Tibial nerve (tissue), 4 donors: ENCODE data around the gene USP47. TPM values are rescaled to one million over a fixed set of nuclear protein-coding genes. Genes with fewer than 3 reads are reported as not detected.

ENCODE experiments used
- DNase-seq, 2 donors: peaks; one replicate each; pipeline ENCODE4 v3.0.0-alpha.2; 2019; ENCODE audit warnings: low spot score in 2 of 2
- H3K27ac ChIP-seq, 4 donors: fragments of 200-600 bp; sonication (generic) in 3 of 4; one replicate each; pipeline ENCODE4 v1.5.1; 2017 to 2019; ENCODE audit warnings: mild to moderate bottlenecking in 1 of 4
- H3K27me3 ChIP-seq, 2 donors: fragments of 200-600 bp; sonication (generic) in 1 of 2; one replicate each; pipeline versions ENCODE4 v1.5.1 to v1.6.0; 2017 to 2019
- H3K36me3 ChIP-seq, 3 donors: fragments of 200-600 bp; sonication (generic); one replicate each; pipeline ENCODE4 v1.5.1; 2018 to 2019
- H3K4me1 ChIP-seq, 4 donors: fragments of 200-600 bp; sonication (generic) in 3 of 4; one replicate each; pipeline ENCODE4 v1.5.1; 2017 to 2019
- H3K4me3 ChIP-seq, 4 donors: fragments of 200-600 bp; sonication (generic) in 3 of 4; one replicate each; pipeline ENCODE4 v1.5.1; 2017 to 2019; ENCODE audit warnings: mild to moderate bottlenecking in 1 of 4, moderate library complexity in 1 of 4
- H3K9me3 ChIP-seq, 4 donors: fragments of 200-600 bp; sonication (generic) in 3 of 4; one replicate each; pipeline ENCODE4 v1.5.1; 2017 to 2019
- EP300 ChIP-seq, 2 donors: sonication (generic); formaldehyde crosslinking; IDR thresholded peaks; one replicate each; pipeline ENCODE4 v1.6.1; 2017; ENCODE audit warnings: antibody characterized with exemption in 2 of 2, mild to moderate bottlenecking in 1 of 2
- POLR2A ChIP-seq, 2 donors: fragments of 450-650 bp; IDR thresholded peaks; one replicate each; pipeline ENCODE4 v1.6.1; 2017; ENCODE audit warnings: antibody characterized with exemption in 2 of 2, mild to moderate bottlenecking in 2 of 2, moderate library complexity in 2 of 2
- WGBS, 2 donors: methylation state at CpG; one replicate each; pipeline ENCODE4 v1.1.5; 2018; 5-methylcytosine and 5-hydroxymethylcytosine counted together
- total RNA-seq, 4 donors: library from RNA; depleted of rRNA; stranded (reverse); fragments of >200 nt; gene quantifications; one replicate each; pipeline ENCODE4 v1.1.0, GENCODE V29; 2016
- TF ChIP-seq, protein P1 (sequence below), 5 experiments: fragments of 200-600 bp in 3 of 5; fragments of 450-650 bp in 2 of 5; sonication (generic) in 3 of 5; IDR thresholded peaks; one replicate each; pipeline ENCODE4 v1.5.1; 2016 to 2019; ENCODE audit warnings: antibody characterized with exemption in 5 of 5, mild to moderate bottlenecking in 3 of 5, moderate library complexity in 2 of 5

The USP47 gene
- total RNA-seq, 4 donors from 2014 or later, result 63.3 to 91.8 (median 84.5) TPM

DNA sequence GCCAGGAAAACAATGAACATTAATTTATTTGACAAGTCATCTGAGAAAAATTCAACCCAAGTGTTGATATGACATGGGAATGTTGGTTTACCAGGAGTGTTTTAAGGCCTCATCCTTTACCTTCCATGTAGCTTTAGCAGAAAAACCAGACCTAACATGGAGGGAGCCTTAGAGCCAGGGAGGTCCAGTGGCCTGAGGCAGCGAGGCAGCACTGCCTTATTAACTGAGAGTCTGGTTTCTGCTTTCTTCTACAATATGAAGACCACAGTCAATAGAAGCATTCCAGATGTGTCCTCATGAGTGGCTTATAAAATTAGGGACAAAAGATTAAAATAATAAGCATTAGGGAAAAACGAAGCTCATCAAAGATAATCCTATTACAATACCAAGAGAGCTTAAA is 105.1 kb downstream of the USP47 start:
- Histone ChIP-seq H3K9me3 (no peaks in the 10 kb centered on the region), H3K4me1 (peaks cover 0 to 16% (median 0%) of the 10 kb centered on the region in 4 donors), H3K27ac (no peak overlapping the region), H3K36me3 (peaks cover 0 to 65% (median 0%) of the 10 kb centered on the region in 3 donors), H3K27me3 (no peaks in the 10 kb centered on the region), H3K4me3 (no peak overlapping the region)
- WGBS, 2 donors, result 91 to 96% methylated on average over 2 of the region's 2 CpGs
- TF ChIP-seq, protein P1, sequence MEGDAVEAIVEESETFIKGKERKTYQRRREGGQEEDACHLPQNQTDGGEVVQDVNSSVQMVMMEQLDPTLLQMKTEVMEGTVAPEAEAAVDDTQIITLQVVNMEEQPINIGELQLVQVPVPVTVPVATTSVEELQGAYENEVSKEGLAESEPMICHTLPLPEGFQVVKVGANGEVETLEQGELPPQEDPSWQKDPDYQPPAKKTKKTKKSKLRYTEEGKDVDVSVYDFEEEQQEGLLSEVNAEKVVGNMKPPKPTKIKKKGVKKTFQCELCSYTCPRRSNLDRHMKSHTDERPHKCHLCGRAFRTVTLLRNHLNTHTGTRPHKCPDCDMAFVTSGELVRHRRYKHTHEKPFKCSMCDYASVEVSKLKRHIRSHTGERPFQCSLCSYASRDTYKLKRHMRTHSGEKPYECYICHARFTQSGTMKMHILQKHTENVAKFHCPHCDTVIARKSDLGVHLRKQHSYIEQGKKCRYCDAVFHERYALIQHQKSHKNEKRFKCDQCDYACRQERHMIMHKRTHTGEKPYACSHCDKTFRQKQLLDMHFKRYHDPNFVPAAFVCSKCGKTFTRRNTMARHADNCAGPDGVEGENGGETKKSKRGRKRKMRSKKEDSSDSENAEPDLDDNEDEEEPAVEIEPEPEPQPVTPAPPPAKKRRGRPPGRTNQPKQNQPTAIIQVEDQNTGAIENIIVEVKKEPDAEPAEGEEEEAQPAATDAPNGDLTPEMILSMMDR (IDR thresholded peaks at IDR 0.05), result no peak
- TF ChIP-seq EP300 (IDR thresholded peaks at IDR 0.05) (no peak), POLR2A (IDR thresholded peaks at IDR 0.05) (no peak)
- no peak for DNase-seq

DNA sequence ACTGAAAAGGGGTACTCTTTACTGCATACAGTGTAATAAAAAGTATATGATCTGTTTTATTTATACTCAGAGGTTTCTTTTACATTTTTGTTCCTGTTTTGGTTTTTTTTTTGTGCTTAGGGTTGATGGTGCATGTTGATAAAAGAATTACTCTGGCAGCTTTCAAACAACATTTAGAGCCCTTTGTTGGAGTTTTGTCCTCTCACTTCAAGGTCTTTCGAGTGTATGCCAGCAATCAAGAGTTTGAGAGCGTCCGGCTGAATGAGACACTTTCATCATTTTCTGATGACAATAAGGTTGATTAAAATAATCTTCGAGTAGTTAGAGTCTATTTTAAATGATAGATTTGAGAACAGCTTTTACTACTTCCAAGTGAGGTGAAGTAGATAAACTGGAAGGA is 106.1 kb downstream of the USP47 start:
- peaks cover 0 to 64% (median 0%) of the 10 kb centered on the region in 3 donors for H3K36me3 ChIP-seq
- DNase-seq, result no peak
- H3K27me3 ChIP-seq, result no peaks in the 10 kb centered on the region
- TF ChIP-seq POLR2A (IDR thresholded peaks at IDR 0.05), result no peak
- TF ChIP-seq EP300 (IDR thresholded peaks at IDR 0.05), result no peak
- TF ChIP-seq, protein P1 (IDR thresholded peaks at IDR 0.05), result no peak
- H3K27ac ChIP-seq, result no peak overlapping the region
- peaks cover 0 to 16% (median 0%) of the 10 kb centered on the region in 4 donors for H3K4me1 ChIP-seq
- no peak overlapping the region for H3K4me3 ChIP-seq
- 62% methylated on average over 4 of the region's 4 CpGs for WGBS, 2 donors
- H3K9me3 ChIP-seq, result no peaks in the 10 kb centered on the region

DNA sequence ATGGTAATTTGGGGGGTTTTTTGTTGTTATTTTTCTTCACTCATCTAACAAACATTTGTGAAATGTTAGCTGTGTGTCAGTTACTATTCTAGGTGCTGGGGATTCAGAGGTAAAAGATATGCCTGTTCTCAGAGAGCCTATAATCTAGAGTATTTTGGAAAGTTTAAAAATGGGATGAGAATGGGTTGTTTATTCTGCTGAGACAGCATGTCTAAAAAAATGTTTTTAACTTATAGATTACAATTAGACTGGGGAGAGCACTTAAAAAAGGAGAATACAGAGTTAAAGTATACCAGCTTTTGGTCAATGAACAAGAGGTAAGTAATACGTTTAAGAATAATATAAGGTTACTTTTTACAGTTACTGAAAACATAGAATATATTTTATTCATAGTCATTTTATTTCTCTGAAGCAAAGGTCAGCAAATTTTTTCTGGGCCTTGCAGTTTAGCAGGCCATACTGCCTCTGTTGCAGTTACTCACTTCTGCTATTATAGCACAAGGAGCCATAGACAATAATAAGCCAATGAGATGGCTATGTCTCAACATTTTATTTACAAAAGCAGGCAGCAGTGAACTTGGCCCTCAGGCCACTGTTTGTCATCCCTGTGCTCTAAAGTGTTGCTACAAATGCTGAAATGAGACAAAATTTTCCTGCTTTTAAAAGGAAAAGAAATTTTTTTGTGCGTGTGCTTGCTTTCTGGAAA is 106.6 kb downstream of the USP47 start:
- TF ChIP-seq POLR2A (IDR thresholded peaks at IDR 0.05) (no peak), EP300 (IDR thresholded peaks at IDR 0.05) (no peak)
- TF ChIP-seq, protein P1 (IDR thresholded peaks at IDR 0.05), result no peak
- Histone ChIP-seq H3K36me3 (peaks cover 0 to 65% (median 0%) of the 10 kb centered on the region in 3 donors), H3K9me3 (no peaks in the 10 kb centered on the region), H3K4me3 (no peak overlapping the region), H3K4me1 (peaks cover 0 to 16% (median 0%) of the 10 kb centered on the region in 4 donors), H3K27ac (no peak overlapping the region), H3K27me3 (no peaks in the 10 kb centered on the region)
- no peak for DNase-seq
- 78 to 79% methylated on average over 2 of the region's 2 CpGs for WGBS, 2 donors

DNA sequence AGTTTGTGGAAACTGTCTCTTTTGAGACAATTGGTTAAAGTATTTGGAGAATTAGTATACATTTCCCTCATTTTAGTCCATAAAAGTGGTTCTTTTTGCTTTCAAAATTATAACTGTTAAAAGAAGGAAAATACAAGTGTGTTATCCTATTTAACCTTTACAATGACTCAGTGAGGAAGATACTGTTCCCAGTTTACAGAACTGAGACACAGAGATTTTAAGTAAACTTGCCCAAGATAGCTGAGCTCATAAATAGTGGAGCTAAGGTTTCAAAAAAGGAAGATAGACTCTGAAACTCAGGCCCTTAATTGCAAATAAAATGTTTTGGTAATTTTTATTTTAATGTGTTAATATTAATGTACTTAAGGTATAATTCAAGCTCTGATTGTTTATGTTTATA is 107.7 kb downstream of the USP47 start:
- no peak for DNase-seq
- Histone ChIP-seq H3K27ac (no peak overlapping the region), H3K4me3 (no peak overlapping the region), H3K4me1 (peaks cover 0 to 16% (median 0%) of the 10 kb centered on the region in 4 donors), H3K9me3 (no peaks in the 10 kb centered on the region), H3K36me3 (peaks cover 0 to 70% (median 0%) of the 10 kb centered on the region in 3 donors), H3K27me3 (no peaks in the 10 kb centered on the region)
- TF ChIP-seq POLR2A (IDR thresholded peaks at IDR 0.05), result no peak
- no peak for TF ChIP-seq EP300 (IDR thresholded peaks at IDR 0.05)
- TF ChIP-seq, protein P1 (IDR thresholded peaks at IDR 0.05), result no peak

DNA sequence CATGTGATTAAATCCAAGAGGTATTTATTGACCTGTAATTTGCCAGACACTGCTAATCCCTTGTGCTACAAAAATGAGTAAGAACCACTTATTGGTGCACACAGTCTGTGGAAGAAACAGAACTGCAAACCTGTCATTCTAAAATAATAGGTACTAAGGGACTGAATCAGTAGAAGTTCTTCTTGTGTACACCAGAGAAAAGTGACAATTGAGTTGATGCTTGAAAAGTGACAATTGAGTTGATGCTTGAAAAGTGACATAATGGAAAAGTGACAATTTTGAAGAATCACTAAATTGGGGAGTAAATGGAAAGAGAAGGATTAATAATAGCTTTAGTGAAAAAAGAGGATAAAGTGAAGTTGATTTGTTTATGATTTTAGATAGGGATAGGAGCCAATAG is 110.3 kb downstream of the USP47 start:
- DNase-seq, result no peak
- TF ChIP-seq POLR2A (IDR thresholded peaks at IDR 0.05), result no peak
- no peak overlapping the region for H3K4me3 ChIP-seq
- no peaks in the 10 kb centered on the region for H3K27me3 ChIP-seq
- no peaks in the 10 kb centered on the region for H3K9me3 ChIP-seq
- H3K27ac ChIP-seq, result no peak overlapping the region
- peaks cover 0 to 80% (median 7%) of the 10 kb centered on the region in 3 donors for H3K36me3 ChIP-seq
- peaks cover 0 to 16% (median 0%) of the 10 kb centered on the region in 4 donors for H3K4me1 ChIP-seq
